ENCODE results near the gene NIPAL4.

Gene NIPAL4

DNA sequence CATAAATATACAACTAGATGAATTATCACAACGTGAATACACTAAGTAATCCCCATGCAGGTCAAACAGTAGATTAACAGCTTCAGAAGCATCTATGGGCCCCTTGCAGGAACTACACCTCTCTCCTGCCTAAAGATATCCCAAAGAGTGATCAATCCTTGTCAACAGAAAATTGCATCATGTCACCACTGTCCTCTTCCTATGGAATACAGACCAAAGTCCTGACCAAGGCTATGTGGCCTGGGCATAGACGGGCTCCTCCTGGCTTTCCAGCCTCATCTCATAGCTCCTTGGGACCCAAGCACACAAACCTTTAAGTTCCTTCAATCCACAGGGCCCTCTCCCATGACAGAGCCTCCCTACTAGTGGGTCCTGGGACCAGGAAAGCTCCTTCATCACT, 25.3 kb downstream of the NIPAL4 start:
- FAIRE-seq (no peak), DNase-seq (ENCODE audit: insufficient read length, low spot score) (no peak)

DNA sequence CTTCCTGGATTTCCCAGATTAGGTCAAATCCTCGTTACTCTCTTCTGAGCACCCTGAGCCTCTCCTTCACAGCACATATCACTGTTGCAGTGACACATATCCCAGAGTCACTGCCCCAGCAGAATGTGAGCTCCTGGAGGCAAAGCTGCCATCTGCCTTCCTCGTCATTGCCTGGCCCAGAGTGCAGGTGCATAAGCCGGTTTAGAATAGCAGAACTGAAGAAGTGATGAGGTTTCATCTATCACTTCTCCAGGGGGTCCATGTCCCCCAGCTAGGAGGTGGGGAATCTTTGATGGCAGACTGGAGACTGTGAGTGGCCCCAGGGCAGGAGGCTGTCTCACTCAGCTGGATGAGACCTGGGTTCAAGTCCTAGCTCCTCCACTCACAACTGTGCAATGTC, 25.8 kb downstream of the NIPAL4 start:
- no peak for FAIRE-seq
- no peak for TF ChIP-seq POLR2A (IDR thresholded peaks at IDR 0.05; ENCODE audit: low read depth, low read length)
- no peak for DNase-seq (ENCODE audit: insufficient read length, low spot score)

More for the DNA sequence above, 25.3 kb downstream of the NIPAL4 start:
- TF ChIP-seq POLR2A (IDR thresholded peaks at IDR 0.05; ENCODE audit: low read depth, low read length), result no peak

DNA sequence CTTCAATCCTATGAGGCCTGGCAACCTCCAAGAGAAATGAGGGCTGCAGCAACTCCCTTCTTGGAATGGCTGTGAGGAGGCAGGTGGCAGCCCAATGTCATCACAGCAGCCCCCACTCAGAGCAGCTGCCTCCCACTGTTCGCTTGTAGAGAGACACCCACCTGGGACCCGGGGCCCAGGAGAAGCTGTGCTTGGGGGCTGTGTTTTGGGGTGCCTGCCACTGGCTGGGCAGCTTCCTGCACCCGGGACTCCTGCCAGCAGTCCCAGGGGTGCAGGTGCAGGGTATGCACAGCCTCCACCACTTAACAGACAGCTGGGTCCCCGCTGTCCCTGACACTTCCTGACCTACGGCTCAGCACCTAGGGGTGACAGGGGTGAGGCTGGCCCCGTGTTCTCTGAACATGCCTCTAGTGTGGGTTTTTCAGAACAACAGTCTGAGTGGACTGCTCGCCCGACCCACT, 26.2 kb downstream of the NIPAL4 start:
- FAIRE-seq (no peak), DNase-seq (ENCODE audit: insufficient read length, low spot score) (no peak)
- no peak for TF ChIP-seq POLR2A (IDR thresholded peaks at IDR 0.05; ENCODE audit: low read depth, low read length)

DNA sequence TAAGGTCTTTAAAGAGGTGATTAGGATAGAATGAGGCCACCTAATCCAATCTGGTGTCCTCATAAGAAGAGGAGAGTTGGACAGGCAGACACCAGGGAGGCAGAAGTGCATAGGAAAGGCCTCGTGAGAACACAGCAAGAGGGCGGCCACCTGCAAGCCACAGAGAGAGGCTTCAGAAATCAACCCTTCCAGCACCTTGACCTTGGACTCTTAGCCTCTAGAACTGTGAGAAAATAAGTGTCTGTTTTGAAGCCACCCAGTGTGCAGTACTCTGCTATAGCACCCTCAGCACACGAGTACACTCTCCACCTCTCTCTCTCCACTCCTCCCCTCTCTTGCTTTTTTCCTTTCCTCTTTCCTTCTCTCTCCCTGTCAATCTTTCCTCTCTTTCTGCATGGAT, 26.8 kb downstream of the NIPAL4 start:
- FAIRE-seq (no peak), DNase-seq (ENCODE audit: insufficient read length, low spot score) (no peak)
- no peak for TF ChIP-seq POLR2A (IDR thresholded peaks at IDR 0.05; ENCODE audit: low read depth, low read length)

DNA sequence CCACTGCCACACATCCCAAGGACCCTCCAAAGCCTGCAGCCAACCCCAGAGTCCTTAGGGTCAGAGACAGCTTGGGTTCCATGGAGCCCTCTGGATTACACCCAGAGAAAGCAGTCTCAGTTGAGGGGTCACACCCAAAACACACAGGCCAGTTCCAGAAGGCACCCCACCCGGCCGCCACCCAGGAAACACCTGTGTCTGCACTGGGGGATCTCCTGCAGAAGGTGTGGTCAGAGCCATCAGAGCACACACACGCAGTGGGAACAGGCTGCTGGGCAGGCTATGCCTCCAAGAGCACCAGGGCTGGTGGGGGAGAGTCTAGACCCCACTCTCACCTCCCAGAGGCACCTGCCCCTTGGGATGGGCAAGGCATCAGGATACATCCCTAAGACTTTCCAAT, 27.3 kb downstream of the NIPAL4 start:
- no peak for TF ChIP-seq POLR2A (IDR thresholded peaks at IDR 0.05; ENCODE audit: low read depth, low read length)
- FAIRE-seq, result no peak
- DNase-seq (ENCODE audit: insufficient read length, low spot score), result no peak

DNA sequence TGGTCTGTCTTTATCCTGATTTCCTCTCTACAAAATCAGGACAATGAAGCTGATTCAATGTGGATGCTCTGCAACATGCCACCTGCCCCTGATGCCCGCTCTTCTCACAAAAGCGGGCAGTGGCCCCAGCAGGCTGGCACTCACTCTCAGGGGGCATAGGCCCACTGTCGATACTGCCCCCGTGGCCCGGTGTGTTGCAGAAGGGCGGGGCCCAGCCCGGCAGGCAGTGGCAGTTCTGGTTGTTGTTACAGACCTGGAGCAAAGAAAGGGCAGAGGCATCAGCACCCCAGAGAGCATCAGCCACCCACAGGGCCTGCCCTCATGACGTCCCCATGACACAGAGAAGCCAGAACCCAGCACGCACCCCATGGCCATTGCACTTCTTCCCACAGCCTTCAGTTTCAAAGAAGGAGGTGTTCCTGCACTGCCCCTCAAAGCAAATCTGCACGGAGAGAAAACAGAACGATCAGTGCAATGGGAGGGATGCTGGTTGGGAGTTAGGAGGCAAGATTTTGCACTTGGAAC, 31.5 kb downstream of the NIPAL4 start:
- no peak for FAIRE-seq
- TF ChIP-seq POLR2A (IDR thresholded peaks at IDR 0.05; ENCODE audit: low read depth, low read length), result no peak
- DNase-seq (ENCODE audit: insufficient read length, low spot score), result no peak

DNA sequence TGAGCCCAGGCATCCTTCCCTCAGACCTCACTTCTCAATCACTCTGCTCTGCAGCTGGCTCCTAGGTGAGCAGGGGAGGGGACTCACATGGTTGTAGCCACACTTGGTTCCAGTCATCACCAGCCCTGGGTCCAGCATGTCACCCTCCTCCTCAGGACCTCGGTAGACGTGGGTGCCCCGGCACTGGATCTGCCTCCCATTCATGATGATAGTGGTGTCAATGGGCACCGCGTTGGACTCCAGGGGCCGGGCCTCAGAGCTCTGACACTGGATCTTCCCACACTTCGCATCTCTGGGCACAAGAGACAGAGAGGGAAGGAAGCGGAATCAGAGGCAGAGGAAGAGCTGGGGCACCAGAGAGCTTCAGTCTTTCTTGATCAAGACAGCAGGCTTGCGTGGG, 32.9 kb downstream of the NIPAL4 start:
- FAIRE-seq (no peak), DNase-seq (ENCODE audit: insufficient read length, low spot score) (no peak)
- no peak for TF ChIP-seq POLR2A (IDR thresholded peaks at IDR 0.05; ENCODE audit: low read depth, low read length)

DNA sequence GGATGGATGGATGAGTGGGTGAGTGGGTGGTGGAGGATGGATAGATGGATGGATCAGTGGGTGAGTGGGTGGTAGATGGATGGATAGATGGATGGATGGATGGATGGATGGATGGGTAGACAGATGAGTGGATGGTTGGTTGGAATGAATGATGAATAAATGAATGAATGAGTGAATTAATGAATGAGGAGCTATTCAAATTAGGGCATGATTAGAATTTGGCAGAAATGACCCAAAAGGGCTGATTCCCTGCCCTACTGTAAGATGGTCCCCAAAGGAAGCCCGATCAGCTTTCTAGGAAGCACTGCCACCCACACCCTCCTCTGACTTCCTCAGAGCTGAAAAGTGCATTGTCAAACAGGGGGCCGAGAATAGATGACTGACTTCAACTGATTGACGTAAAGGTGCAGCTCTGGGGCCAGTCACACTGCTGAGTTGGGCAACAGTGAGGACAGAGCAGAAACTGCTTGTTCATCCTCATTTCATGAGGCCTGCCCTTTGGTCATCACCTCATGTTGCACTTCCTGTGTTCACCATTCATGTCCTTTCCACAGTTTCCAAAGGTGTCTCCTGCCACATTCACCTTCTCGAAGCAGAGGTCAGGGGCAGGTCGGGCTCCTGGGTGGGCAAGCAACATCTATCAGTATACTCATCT, 34.3 kb downstream of the NIPAL4 start:
- FAIRE-seq (no peak), DNase-seq (ENCODE audit: insufficient read length, low spot score) (no peak)

DNA sequence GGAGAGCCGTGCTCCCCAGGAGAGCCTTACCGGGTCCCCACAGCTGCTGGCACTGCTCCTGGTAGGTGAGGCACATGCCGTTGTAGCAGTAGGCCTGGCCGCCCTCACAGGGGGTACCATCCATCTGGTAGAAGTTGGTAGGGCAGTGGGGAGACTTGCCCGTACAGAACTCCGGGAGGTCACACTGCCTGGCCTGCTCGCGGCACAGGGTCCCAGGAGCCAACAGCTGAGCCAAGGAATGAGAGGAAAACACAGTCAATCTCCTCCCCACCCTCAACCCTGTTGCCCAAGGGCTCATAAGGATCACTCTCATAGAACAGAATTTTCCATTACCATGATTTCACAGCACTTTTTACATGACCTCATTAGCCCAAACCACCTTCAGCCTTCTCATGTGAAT, 36.9 kb downstream of the NIPAL4 start:
- FAIRE-seq, result no peak
- TF ChIP-seq POLR2A (IDR thresholded peaks at IDR 0.05; ENCODE audit: low read depth, low read length), result no peak
- no peak for DNase-seq (ENCODE audit: insufficient read length, low spot score)

More for the DNA sequence above, 34.3 kb downstream of the NIPAL4 start:
- no peak for TF ChIP-seq POLR2A (IDR thresholded peaks at IDR 0.05; ENCODE audit: low read depth, low read length)

DNA sequence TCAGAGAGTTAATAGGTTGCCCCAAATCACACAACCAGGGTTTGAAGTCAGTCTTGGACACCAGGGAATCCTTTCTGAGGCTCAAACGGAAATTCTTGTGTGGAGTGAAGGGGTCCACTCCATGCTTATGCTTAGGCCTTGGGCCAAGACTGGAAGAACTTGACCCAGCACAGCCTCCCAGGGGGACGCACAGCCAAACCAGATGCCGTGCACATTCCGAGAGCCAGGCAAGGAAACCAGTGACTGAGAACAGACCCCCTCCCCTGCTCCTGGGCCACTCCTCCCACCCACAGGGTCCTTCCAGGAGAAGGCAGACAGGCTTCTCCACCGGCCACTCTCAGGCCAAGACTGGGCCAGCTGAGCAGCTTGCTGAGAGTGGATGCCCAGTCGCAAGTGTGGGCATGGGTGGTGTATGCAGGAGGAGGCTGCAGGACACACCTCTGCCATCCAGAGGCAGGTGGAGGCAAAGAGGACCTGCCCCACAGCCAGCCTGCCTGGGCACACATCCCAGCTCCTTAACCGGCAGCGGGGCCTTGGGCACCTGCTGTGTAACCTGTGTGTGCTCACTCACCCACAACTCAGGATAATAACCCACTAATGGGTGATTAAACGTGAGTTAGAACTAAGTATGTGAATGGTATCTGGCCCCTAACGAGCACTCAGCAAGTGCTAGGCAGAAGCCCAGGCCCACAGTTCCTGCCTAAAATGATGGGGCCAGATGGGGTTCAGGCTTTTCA, 38.0 kb downstream of the NIPAL4 start:
- DNase-seq (ENCODE audit: insufficient read length, low spot score) (no peak), FAIRE-seq (no peak)
- TF ChIP-seq POLR2A (IDR thresholded peaks at IDR 0.05; ENCODE audit: low read depth, low read length), result no peak

DNA sequence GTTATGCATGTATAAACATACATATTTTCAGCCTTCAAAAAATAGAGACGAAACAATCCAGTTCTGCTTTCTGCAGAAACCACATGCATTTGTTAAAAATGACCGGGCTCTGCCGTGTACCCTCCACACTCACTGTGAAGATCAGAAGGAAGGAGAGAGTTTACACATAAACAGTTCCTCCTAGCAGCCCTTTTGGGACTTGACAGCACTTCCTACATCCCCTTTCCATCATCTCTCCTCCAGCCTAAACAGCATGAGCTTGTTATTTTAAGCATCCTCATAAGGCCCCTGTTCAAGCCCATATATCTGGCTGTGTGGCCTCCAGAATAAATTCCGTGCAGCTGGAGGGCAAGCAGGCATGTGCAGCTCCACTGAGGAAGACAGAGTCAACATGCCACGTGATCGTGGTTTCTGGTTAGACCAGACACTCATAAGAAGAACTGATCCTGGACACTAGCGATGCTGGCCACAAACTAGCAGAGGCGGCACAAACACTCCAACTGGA, 42.2 kb downstream of the NIPAL4 start:
- DNase-seq (ENCODE audit: insufficient read length, low spot score), result no peak
- FAIRE-seq, result no peak
- TF ChIP-seq POLR2A (IDR thresholded peaks at IDR 0.05; ENCODE audit: low read depth, low read length), result no peak

DNA sequence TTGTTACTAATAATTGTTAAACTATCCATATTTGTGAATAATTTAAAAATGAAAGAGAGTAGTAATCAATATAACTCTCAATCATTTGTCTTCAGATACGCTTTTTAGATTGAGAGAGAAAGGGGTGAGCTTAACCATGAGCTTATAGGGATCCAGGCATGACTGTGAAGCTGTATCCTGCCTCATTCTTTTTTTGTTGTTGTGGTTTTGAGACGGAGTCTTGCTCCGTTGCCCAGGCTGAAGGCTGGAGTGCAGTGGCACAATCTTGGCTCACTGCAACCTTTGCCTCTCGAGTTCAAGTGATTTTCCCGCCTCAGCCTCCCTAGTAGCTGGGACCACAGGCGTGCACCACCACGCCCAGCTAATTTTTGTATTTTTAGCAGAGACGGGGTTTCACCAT, 44.0 kb downstream of the NIPAL4 start:
- FAIRE-seq (no peak), DNase-seq (ENCODE audit: insufficient read length, low spot score) (no peak)
- no peak for TF ChIP-seq POLR2A (IDR thresholded peaks at IDR 0.05; ENCODE audit: low read depth, low read length)

DNA sequence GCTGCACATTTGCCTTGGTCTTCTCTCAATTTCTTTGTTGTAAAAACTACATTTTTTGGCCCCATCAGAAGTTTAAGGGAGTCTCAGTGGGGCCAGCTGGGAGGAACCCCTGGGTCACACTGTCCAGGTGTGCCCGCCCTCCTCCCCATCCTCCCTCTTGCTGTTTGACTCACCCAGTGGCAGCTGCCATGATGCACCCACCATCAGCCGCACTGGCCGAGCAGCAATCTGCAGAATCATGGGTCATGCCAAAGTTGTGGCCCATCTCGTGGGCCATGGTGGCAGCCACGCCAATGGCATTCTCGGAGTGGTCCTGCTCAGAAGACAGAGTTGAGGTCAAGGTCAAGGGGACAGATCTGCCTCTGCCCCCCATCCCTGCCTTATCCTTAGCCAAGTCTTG, 45.5 kb downstream of the NIPAL4 start:
- TF ChIP-seq POLR2A (IDR thresholded peaks at IDR 0.05; ENCODE audit: low read depth, low read length), result no peak
- FAIRE-seq, result no peak
- DNase-seq (ENCODE audit: insufficient read length, low spot score), result no peak

DNA sequence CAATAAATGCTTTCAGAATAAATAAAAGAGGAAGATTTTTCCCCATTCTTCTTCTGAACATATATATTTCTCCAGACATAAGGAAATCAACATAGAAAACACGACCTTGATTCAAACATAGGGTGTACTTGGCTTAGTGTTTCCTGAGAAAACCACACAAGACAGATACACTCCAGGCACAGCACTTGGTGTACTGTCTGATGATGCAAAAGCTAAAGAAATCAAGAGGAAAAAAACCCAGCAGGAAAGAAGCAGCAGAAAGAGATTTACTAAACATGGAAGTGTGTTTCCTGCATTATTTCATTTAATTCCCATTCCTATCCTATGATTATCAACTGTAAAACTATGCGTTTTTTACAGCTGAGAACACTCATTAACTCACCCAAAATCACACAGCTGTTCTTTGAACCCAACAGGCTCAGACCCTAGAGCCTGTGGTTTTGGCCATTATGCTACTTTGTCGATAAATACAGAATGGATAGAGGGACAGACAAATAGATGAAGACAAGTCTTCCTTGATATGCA, 46.1 kb downstream of the NIPAL4 start:
- FAIRE-seq (no peak), DNase-seq (ENCODE audit: insufficient read length, low spot score) (no peak)
- no peak for TF ChIP-seq POLR2A (IDR thresholded peaks at IDR 0.05; ENCODE audit: low read depth, low read length)
